Measurements from ENCODE around the gene MYRFL.

DNA sequence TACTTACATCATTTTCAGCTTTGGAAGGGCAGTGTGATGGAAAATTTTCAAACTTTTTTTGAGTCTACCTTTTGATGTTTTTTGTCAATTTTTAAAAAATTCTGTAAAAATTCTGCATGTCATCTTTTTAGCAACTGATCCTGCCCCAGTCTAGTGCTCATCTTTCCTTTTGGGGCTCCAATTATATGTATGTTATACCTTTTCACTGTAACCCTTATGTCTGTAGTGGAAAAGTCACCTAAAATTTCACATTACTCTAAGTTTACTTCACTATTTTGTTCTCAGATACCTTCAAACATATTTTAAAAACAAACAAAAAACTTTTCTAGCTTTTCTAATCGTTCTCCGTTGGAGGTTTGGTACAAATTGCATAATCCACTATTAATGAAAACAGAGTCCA lies 32.5 kb upstream of the MYRFL start:
- TF ChIP-seq, protein P1, sequence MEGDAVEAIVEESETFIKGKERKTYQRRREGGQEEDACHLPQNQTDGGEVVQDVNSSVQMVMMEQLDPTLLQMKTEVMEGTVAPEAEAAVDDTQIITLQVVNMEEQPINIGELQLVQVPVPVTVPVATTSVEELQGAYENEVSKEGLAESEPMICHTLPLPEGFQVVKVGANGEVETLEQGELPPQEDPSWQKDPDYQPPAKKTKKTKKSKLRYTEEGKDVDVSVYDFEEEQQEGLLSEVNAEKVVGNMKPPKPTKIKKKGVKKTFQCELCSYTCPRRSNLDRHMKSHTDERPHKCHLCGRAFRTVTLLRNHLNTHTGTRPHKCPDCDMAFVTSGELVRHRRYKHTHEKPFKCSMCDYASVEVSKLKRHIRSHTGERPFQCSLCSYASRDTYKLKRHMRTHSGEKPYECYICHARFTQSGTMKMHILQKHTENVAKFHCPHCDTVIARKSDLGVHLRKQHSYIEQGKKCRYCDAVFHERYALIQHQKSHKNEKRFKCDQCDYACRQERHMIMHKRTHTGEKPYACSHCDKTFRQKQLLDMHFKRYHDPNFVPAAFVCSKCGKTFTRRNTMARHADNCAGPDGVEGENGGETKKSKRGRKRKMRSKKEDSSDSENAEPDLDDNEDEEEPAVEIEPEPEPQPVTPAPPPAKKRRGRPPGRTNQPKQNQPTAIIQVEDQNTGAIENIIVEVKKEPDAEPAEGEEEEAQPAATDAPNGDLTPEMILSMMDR (IDR thresholded peaks at IDR 0.05): no peak
- no peak for TF ChIP-seq POLR2A (IDR thresholded peaks at IDR 0.05)
